ENCODE data around the gene PWWP2A.

PWWP2A gene

DNA sequence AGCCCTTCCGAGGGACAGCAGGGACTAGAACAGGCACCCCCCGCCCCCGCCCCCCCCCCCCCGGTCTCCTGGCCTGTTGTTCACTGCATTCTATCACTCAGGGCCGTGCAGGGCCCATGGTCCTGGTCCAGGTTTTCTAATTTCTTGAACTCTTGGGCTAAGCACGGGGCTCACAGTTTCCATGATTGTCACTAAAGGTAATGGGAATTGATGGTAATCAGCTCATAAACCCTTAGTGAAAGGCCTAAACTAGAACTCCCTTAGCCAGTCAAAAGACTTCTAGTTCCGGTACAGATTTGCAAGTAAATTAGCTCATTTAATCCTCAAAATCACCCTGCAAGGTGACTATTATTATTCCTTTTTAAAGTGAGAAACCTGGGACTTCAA lies 14.7 kb upstream of the PWWP2A start:
- FAIRE-seq (no peak), DNase-seq (ENCODE audit: insufficient read length, low spot score) (no peak)
- TF ChIP-seq POLR2AphosphoS5 (IDR thresholded peaks at IDR 0.05; ENCODE audit: low read depth, low read length) (no peak), SPI1 (IDR thresholded peaks at IDR 0.05; ENCODE audit: low read depth, low read length) (no peak), TAF1 (IDR thresholded peaks at IDR 0.05; ENCODE audit: low read depth, low read length) (no peak), POU2F2 (IDR thresholded peaks at IDR 0.05; ENCODE audit: low read depth, low read length) (no peak), POLR2A (IDR thresholded peaks at IDR 0.05; ENCODE audit: low read depth, low read length) (no peak), PAX5 (IDR thresholded peaks at IDR 0.05; ENCODE audit: insufficient read depth, low read length, severe bottlenecking) (no peak)

GRCh38 chr5:160133071-160133917 lies 14.0 kb upstream of the PWWP2A start:
- no peak for DNase-seq (ENCODE audit: insufficient read length, low spot score)
- FAIRE-seq = no peak
- TF ChIP-seq SPI1 (IDR thresholded peaks at IDR 0.05; ENCODE audit: low read depth, low read length) (no peak), TAF1 (IDR thresholded peaks at IDR 0.05; ENCODE audit: low read depth, low read length) (no peak), PAX5 (IDR thresholded peaks at IDR 0.05; ENCODE audit: insufficient read depth, low read length, severe bottlenecking) (no peak), POU2F2 (IDR thresholded peaks at IDR 0.05; ENCODE audit: low read depth, low read length) (no peak), POLR2AphosphoS5 (IDR thresholded peaks at IDR 0.05; ENCODE audit: low read depth, low read length) (no peak), POLR2A (IDR thresholded peaks at IDR 0.05; ENCODE audit: low read depth, low read length) (no peak)

DNA sequence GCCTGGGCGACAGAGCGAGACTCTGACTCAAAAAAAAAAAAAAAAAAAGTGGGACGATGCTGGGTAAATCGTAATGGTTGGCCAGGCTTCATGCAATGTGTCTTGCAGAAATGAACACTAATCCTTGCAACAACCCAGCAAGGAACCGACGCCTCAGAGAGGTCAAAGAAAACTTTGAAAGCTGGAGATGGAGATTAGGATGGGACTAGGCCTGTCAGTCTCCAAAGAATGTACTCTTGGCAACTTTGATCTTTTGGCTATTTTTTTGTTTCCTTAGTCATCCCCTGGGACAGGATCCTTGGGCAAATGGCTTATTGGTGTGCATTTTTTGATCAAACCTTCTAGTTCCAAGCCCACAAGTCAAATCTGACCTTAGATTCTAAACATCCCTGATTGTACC lies 10.6 kb upstream of the PWWP2A start:
- DNase-seq (ENCODE audit: insufficient read length, low spot score) (no peak), FAIRE-seq (no peak)
- TF ChIP-seq PAX5 (IDR thresholded peaks at IDR 0.05; ENCODE audit: insufficient read depth, low read length, severe bottlenecking) = no peak
- TF ChIP-seq SPI1 (IDR thresholded peaks at IDR 0.05; ENCODE audit: low read depth, low read length) = no peak
- TF ChIP-seq TAF1 (IDR thresholded peaks at IDR 0.05; ENCODE audit: low read depth, low read length) = no peak
- no peak for TF ChIP-seq POLR2A (IDR thresholded peaks at IDR 0.05; ENCODE audit: low read depth, low read length)
- no peak for TF ChIP-seq POU2F2 (IDR thresholded peaks at IDR 0.05; ENCODE audit: low read depth, low read length)
- no peak for TF ChIP-seq POLR2AphosphoS5 (IDR thresholded peaks at IDR 0.05; ENCODE audit: low read depth, low read length)

DNA sequence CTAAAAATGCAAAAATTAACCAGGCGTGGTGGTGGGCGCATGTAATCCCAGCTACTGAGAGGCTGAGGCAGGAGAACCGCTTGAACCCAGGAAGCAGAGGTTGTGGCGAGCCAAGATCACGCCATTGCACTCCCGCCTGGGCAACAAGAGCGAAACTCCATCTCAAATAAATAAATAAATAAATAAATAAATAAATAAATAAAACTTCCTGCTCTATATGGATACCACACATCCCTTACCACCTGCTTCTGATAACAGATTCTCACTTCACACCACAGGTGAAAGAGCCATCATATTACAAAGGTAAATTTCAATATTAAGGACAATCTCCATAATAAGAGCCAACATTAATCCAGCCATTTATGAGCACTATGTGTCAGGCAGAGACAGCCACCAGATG lies 9.4 kb upstream of the PWWP2A start:
- DNase-seq (ENCODE audit: insufficient read length, low spot score) = no peak
- FAIRE-seq = no peak
- TF ChIP-seq POLR2A (IDR thresholded peaks at IDR 0.05; ENCODE audit: low read depth, low read length) (no peak), TAF1 (IDR thresholded peaks at IDR 0.05; ENCODE audit: low read depth, low read length) (no peak), PAX5 (IDR thresholded peaks at IDR 0.05; ENCODE audit: insufficient read depth, low read length, severe bottlenecking) (no peak), POLR2AphosphoS5 (IDR thresholded peaks at IDR 0.05; ENCODE audit: low read depth, low read length) (no peak), POU2F2 (IDR thresholded peaks at IDR 0.05; ENCODE audit: low read depth, low read length) (no peak), SPI1 (IDR thresholded peaks at IDR 0.05; ENCODE audit: low read depth, low read length) (no peak)

GRCh38 chr5:160119905-160120266 lies 636 bp upstream of the PWWP2A start:
- no peak for FAIRE-seq
- DNase-seq (ENCODE audit: insufficient read length, low spot score) = no peak

GRCh38 chr5:160118349-160119141 lies 705 bp downstream of the PWWP2A start:
- TF ChIP-seq POLR2AphosphoS5 (IDR thresholded peaks at IDR 0.05; ENCODE audit: low read depth, low read length) (no peak), POLR2A (IDR thresholded peaks at IDR 0.05; ENCODE audit: low read depth, low read length) (no peak), TAF1 (IDR thresholded peaks at IDR 0.05; ENCODE audit: low read depth, low read length) (no peak), POU2F2 (IDR thresholded peaks at IDR 0.05; ENCODE audit: low read depth, low read length) (no peak), SPI1 (IDR thresholded peaks at IDR 0.05; ENCODE audit: low read depth, low read length) (no peak), PAX5 (IDR thresholded peaks at IDR 0.05; ENCODE audit: insufficient read depth, low read length, severe bottlenecking) (no peak)
- DNase-seq (ENCODE audit: insufficient read length, low spot score) (peak; percentile 55), FAIRE-seq (peak; percentile 64)

More at GRCh38 chr5:160119905-160120266, 636 bp upstream of the PWWP2A start:
- TF ChIP-seq PAX5 (IDR thresholded peaks at IDR 0.05; ENCODE audit: insufficient read depth, low read length, severe bottlenecking) (no peak), POU2F2 (IDR thresholded peaks at IDR 0.05; ENCODE audit: low read depth, low read length) (no peak), TAF1 (IDR thresholded peaks at IDR 0.05; ENCODE audit: low read depth, low read length) (no peak), POLR2A (IDR thresholded peaks at IDR 0.05; ENCODE audit: low read depth, low read length) (no peak), SPI1 (IDR thresholded peaks at IDR 0.05; ENCODE audit: low read depth, low read length) (no peak), POLR2AphosphoS5 (IDR thresholded peaks at IDR 0.05; ENCODE audit: low read depth, low read length) (no peak)

- DNase-seq (ENCODE audit: insufficient read length, low spot score) = no peak
- TF ChIP-seq TAF1 (IDR thresholded peaks at IDR 0.05; ENCODE audit: low read depth, low read length) (no peak), POLR2AphosphoS5 (IDR thresholded peaks at IDR 0.05; ENCODE audit: low read depth, low read length) (no peak), POLR2A (IDR thresholded peaks at IDR 0.05; ENCODE audit: low read depth, low read length) (no peak), POU2F2 (IDR thresholded peaks at IDR 0.05; ENCODE audit: low read depth, low read length) (no peak), PAX5 (IDR thresholded peaks at IDR 0.05; ENCODE audit: insufficient read depth, low read length, severe bottlenecking) (no peak), SPI1 (IDR thresholded peaks at IDR 0.05; ENCODE audit: low read depth, low read length) (no peak)
- no peak for FAIRE-seq
Observed at GRCh38 chr5:160116991-160117390, 2.3 kb downstream of the PWWP2A start.

DNA sequence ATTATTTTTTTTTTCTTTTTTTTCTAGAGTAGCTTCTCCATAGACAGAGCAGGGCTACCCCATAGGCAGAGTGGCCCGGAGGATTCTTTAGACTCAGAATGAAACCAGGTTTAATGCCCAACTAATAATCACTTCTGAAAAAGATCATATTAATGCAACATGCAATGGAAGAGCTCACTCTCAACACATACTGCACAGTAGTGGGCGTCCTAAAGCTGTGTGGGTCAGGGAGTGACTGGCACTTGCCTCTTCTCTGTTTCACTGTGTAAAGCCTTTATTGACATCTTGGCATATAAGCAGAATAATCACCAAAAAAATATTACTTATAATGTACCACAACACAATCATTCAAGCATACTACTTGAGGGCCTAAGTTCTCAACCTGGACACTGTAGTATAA lies 11.1 kb downstream of the PWWP2A start:
- FAIRE-seq (peak; percentile 16), DNase-seq (ENCODE audit: insufficient read length, low spot score) (no peak)
- TF ChIP-seq SPI1 (IDR thresholded peaks at IDR 0.05; ENCODE audit: low read depth, low read length) (no peak), POU2F2 (IDR thresholded peaks at IDR 0.05; ENCODE audit: low read depth, low read length) (no peak), TAF1 (IDR thresholded peaks at IDR 0.05; ENCODE audit: low read depth, low read length) (no peak), PAX5 (IDR thresholded peaks at IDR 0.05; ENCODE audit: insufficient read depth, low read length, severe bottlenecking) (no peak), POLR2AphosphoS5 (IDR thresholded peaks at IDR 0.05; ENCODE audit: low read depth, low read length) (no peak), POLR2A (IDR thresholded peaks at IDR 0.05; ENCODE audit: low read depth, low read length) (no peak)
